Myocyte (in vitro differentiated cells): Measurements from ENCODE around the gene BLCAP. TPM values are rescaled to one million over a fixed set of nuclear protein-coding genes. Genes with fewer than 3 reads are reported as not detected.
"Not testable (repeated sequence)": the region's sequence is repeated elsewhere in the genome, so short reads cannot be mapped to it uniquely, and the experiment has no call there.

Source experiments
- DNase-seq: peaks from one replicate; pipeline ENCODE4 v3.0.0-alpha.2; 2012; ENCODE audit warnings: low read depth
- total RNA-seq: library from RNA; depleted of rRNA; stranded (reverse); fragments of >200 nt; gene quantifications from 2 replicates; pipeline ENCODE4 v1.2.3, GENCODE V29; 2014

Gene BLCAP
- total RNA-seq, 1 donor from 2014 or later: 741 TPM

- DNase-seq: no peak
Observed at GRCh38 chr20:37558306-37558705, 30.6 kb upstream of the BLCAP start.

- DNase-seq: no peak
Observed at GRCh38 chr20:37556538-37556937, 28.9 kb upstream of the BLCAP start.

DNA sequence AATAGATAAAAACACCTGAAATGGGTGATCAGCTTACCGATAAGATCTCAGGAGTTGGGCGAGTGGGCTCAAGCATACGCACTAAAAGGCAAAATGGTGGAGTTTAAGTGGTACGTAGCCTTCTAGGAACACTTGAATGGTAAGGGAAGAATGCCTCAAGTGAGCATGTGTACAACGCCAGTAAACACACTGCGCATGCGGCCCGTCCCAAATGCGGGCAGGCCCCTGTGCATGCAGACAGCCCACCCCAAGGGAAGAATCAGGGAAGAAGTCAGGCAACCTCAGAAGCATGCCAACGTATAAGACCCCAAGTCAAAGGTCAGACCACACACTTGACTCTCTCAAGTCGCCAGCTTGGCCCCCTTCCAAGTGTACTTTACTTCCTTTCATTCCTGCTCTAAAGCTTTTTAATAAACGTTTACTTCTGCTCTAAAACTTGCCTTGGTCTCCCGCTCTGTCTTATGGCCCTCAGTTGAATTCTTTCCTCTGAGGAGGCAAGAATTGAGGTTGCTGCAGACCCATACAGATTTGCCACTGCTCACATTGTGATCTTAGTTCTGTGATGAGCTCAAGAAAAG is 27.1 kb upstream of the BLCAP start:
- not testable (repeated sequence) for DNase-seq

- DNase-seq: peak; percentile 47
Observed at GRCh38 chr20:37552415-37552814, 24.7 kb upstream of the BLCAP start.

- not testable (repeated sequence) for DNase-seq
Observed at GRCh38 chr20:37551660-37552059, 24.0 kb upstream of the BLCAP start.

DNA sequence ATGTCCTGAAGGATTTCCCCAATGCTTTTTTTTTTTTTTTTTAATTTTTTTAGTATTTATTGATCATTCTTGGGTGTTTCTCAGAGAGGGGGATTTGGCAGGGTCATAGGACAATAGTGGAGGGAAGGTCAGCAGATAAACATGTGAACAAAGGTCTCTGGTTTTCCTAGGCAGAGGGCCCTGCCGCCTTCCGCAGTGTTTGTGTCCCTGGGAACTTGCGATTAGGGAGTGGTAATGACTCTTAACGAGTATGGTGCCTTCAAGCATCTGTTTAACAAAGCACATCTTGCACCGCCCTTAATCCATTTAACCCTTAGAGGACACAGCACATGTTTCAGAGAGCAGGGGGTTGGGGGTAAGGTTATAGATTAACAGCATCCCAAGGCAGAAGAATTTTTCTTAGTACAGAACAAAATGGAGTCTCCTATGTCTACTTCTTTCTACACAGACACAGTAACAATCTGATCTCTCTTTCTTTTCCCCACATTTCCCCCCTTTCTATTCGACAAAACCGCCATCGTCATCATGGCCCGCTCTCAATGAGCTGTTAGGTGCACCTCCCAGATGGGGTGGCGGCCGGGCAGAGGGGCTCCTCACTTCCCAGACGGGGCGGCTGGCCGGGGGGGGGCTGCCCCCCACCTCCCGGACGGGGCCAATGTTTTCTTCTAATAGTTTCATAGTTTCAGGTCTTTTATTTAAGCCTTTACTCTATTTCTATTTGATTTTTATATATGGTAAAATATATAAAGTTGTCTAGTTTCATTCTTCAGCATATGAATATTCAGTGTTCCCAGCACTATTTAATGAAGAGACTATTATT is 22.6 kb upstream of the BLCAP start:
- DNase-seq: not testable (repeated sequence)

DNA sequence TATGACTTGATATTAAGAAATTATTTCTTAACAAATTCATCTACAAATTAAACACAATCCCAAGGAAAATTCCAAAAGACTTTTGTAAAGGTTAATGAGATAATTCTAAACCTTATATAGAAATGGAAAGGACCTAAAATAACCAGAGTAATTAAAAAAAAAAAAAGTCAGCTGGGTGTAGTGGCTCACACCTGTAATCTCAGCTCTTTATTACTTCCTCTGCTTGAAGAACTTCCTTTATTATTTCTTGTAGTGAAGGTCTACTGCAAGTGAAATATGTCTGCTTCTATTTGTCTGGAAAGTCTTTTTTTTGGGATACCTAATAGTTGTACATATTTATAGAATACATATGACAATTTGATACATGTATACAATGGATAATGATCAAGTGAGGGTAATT is 20.2 kb upstream of the BLCAP start:
- no peak for DNase-seq

DNA sequence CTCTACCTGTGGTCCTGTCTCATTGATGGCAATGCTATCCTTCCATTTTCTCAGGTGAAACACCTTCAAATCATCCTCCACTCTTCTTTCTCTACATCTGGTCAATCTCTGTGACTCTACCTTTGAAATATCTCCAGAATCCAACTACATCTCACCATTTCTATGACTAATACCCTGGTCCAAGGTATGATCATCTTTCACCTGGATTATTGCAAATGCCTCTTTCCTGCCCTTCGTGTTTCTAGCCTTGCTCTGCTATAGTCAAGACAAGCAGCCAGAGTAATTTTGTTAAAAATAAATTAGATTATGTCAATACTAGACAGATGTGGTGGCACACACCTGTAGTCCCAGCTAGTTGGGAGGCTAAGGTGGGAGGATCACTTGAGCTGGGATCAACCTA is 17.8 kb upstream of the BLCAP start:
- DNase-seq: no peak

DNA sequence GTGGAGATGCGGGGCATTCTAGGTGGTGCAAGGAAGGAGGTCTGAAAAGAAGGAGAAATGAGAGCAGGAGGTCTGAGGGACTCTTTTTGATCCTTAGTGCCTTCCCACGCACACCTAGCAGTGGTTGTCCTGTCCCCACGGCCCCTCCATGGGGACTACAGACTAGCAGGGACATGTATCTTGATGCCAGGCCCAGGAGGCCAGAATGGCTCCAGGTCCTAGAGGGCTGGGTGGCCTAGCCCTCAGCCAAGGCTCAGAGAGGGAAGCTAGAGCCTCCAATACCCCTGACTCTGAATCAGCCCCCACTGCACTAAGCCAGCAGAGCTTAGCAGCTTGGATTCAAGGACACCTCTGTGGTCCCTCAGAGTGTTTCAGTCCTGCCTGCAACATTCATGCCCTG is 16.7 kb upstream of the BLCAP start:
- no peak for DNase-seq

DNA sequence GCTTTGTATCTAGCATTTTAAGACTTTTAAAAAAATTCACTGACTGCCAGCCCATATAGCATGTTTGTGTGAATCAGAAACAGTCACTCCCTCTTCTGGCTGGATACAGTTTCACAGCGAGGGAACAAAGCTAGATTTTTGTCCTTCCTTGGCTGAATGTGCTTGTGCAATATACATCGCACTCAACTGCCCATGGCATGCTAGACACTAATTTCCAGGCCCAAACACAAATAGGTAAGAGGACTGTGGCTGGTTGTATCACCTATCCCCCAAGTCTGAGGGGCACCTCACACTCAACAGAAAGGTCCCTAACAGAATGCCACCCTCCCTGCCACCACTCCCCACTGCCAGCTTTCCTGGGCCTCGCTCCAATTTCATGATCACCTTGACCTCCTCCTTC is 16.2 kb upstream of the BLCAP start:
- DNase-seq: no peak

DNA sequence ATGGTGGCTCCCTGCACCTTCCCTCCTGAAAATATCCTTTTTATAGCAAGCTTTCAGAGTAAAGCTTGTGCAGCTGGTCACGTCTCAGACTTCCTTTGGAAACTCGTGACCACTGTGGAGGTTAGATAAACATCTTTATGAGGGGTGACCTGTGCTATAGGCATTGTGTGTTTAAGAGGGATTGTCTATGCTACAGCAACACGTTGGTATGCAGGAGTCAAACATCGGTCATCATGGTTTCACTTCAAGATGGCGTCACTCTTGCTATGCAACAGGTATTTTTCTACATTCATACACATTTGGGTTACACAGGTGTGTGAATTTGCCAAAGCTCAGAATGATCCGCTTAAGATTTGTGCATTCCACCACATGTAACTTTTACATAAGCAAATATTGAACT is 14.6 kb upstream of the BLCAP start:
- no peak for DNase-seq

DNA sequence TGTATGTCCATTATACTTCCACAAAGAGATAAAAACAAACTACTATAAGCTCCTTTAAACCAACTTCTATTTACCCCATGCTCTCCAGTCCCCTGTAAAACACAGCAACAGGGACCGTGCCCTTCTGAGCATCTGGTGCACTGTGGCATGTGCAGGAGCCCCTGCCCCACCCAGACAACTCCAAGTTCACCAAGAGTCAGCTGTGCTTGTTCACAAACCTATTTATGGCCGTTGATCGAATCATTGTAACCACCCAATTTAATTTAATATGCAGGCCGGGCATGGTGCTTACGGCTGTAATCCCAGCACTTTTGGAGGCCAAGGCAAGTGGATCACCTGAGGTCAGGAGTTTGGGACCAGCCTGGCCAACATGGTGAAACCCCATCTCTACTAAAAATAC is 13.7 kb upstream of the BLCAP start:
- peak; percentile 88 for DNase-seq

DNA sequence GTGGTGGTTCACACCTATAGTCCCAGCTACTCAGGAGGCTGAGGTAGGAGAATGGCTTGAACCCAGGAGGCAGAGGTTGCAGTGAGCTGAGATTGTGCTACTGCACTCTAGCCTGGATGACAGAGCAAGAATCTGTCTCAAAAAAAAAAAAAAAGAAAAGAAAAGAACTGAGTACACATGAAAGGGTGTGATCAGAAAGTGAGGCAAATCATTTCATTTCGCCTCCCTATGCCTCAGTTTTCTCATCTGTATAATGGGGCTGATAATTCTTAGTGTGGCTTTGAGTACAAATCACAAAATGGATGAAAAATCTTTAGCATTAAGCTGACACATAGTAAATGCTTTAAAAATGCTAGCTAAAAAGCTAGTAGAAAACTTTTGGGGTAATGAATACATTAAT is 13.2 kb upstream of the BLCAP start:
- not testable (repeated sequence) for DNase-seq

- no peak for DNase-seq
Observed at GRCh38 chr20:37540001-37540400, 12.3 kb upstream of the BLCAP start.

GRCh38 chr20:37539424-37539823 is 11.7 kb upstream of the BLCAP start:
- DNase-seq: no peak

DNA sequence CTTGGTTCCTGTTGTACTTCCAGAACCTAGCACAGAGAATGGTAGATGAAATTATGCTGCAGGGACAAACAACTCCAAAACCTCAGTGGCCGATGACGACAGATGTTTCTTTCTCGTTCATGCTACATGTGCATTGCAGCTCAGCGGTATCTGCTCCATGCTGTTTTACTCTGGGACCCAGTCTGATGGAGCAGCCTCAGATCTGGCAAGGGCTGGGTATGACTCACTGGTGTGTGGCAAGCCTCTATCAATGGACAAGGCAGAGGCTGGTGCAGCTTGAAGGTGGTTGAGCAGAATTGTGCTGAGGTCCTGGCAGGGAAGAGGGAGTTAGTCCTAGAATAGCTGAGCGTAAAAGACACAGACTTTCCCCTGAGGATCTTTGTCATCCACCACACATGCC is 10.3 kb upstream of the BLCAP start:
- peak; percentile 77 for DNase-seq

- DNase-seq: no peak
Observed at GRCh38 chr20:37537505-37537904, 9.8 kb upstream of the BLCAP start.

DNA sequence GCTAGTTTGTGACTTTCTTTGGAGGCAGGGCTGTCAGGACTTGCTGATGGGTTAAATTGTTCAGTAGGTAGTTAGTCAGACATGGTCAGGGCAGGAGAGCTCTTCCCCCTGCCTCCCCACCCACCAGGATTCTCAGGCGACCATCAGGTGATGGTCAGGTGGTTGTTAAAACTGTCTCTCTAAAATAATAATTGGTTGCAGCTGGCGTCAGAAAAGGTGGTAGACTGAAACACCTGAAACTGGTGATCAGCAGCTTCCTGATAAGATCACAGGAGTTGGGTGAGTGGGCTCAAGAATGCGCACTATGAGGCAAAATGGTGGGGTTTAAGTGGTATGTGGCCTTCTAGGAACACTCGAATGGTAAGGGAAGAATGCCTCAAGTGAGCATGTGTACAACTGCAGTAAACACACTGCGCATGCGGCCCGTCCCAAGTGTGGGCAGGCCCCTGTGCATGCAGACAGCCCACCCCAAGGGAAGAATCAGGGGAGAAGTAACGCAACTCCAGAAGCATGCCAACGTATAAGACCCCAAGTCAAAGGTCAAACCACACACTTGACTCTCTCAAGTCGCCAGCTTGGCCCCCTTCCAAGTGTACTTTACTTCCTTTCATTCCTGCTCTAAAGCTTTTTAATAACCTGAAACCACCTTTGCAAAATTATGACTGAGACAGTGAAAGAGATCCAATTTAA is 7.9 kb upstream of the BLCAP start:
- DNase-seq: no peak

GRCh38 chr20:37534401-37535157 is 6.9 kb upstream of the BLCAP start:
- peak; percentile 88 for DNase-seq

DNA sequence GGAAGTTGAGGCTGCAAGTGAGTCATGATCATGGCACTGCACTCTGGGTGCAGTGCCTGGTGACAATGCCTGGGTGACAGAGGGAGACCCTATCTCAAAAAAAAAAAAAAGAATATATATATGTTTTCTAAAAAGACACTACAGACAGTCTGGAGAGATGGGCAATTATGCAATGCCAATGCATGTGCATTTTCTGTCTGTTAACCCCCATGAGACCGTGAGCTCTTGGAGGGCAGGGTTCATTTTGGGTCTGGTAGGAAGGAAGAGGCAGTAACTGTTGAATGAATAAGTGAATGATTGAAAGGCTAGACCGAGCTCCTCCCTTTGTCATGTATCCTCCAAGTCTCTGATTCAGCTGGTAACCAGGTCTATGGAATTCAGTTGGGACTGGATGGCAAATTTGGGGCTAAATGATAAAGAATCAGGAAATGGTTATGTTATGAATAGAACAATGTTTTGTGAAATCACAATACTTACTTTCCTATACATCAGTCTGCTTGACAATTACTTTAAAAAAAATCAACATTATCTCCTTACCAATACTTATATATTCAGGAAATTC is 5.6 kb upstream of the BLCAP start:
- DNase-seq: no peak

DNA sequence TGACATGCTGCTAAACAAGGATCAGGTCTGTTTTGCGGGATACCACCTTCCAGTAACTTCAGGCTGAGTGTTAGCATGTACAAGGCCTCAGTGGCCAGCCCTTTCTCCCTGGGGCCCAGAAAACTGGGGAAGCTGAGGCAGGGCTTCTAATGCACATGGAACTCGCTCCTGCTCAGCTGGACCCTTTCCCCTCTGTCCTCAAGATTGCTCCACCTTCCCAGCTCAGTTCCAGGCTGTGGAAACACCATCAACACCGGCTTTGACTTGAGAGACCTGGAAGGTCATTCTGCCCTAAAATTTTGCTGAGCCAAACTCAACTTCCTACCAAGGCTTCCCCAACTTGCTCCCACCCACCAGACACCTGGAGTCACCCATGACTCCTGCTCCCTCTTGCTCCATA is 4.2 kb upstream of the BLCAP start:
- no peak for DNase-seq
